HG02981 (cell line): Measurements from ENCODE around the gene KPNA5.

Experiments
- ATAC-seq: cut with Tn5 transposase; IDR thresholded peaks from one replicate; pipeline ENCODE4 v1.9.1; 2021; ENCODE audit warnings: mild to moderate bottlenecking, moderate library complexity; ENCODE audit not compliant: unreplicated experiment

The KPNA5 gene

DNA sequence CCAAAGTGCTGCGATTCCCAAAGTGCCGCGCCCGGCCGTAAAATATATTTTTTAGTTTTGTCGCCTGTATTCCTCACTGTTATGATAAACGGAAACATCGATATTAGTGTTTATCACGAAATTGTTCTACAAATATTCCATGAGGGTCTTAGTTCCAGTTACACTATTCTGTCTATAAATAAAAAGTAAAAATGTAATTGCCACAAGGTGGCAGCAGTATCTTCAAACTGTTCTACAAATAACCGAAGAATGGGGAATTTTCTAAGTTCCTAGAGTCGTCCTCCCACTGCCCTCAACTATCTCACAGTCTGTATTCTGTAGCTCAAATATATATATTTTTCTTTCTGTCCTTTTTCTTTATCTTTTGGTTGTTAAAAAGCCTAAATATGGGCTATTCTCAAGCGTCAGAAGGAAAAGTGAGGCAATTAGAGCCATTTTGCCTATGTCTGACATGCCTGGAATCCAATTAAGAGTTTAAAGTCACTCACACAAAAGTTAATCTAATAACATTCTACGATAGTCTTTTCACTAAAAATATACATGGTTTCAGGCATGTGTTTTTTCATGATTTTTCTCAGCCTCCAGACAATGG is 98.7 kb downstream of the KPNA5 start:
- no peak for ATAC-seq

DNA sequence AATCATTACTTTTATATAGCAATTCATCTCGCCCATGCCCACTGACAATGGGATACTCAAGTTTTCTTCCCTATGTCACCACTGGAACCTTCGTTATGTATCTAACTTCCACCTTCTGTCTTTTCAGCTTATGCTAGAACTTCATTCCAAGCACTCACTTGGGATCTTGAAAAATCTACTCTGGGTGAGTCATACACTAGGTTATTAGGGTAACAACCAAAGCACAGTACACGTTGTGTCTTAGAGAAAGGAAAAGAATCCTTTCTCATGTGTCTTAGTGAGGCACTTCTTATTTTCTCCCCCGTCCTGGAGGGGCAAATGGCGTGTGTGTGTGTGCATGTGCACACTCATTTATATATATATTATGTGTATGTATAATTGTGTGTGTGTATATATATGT is 102.8 kb downstream of the KPNA5 start:
- no peak for ATAC-seq
